ENCODE measurements around the gene TMEM140. TPM values are rescaled to one million over a fixed set of nuclear protein-coding genes. Genes with fewer than 3 reads are reported as not detected.

Gene TMEM140
- total RNA-seq, 2 donors from 2014 or later, result not detected

- TF ChIP-seq CTCF (conservative IDR thresholded peaks at IDR 0.05), result no peak
- Mint-ChIP-seq H3K4me1 (no peaks in the 10 kb centered on the region), H3K9me3 (no peaks in the 10 kb centered on the region), H3K36me3 (ENCODE audit: low read depth) (peaks cover 44% of the 10 kb centered on the region), H3K27me3 (ENCODE audit: insufficient read depth) (no peaks in the 10 kb centered on the region), H3K4me3 (no peak overlapping the region), H3K27ac (no peak overlapping the region)
- no peak overlapping the region for H3K27ac ChIP-seq (ENCODE audit: low read depth, low read length)
- peaks cover 21% of the 10 kb centered on the region for H3K36me3 ChIP-seq (ENCODE audit: control insufficient read depth, insufficient read depth, low read length)
- no peak for DNase-seq
- 93 to 98% methylated on average over 8 to 11 of the region's 11 CpGs for WGBS, 2 experiments (ENCODE audit: insufficient coverage in 1 of 2, insufficient read length in 1 of 2)
- no peaks in the 10 kb centered on the region for H3K27me3 ChIP-seq (ENCODE audit: control insufficient read depth, insufficient read depth, low read length, poor library complexity, severe bottlenecking)
- no peaks in the 10 kb centered on the region for H3K4me1 ChIP-seq (ENCODE audit: control insufficient read depth, insufficient read depth, low read length)
- H3K4me3 ChIP-seq (ENCODE audit: low read length), result no peak overlapping the region
- no peak overlapping the region for H3K9ac ChIP-seq (ENCODE audit: extremely low read depth, low read length, poor library complexity, severe bottlenecking)
- no peaks in the 10 kb centered on the region for H3K9me3 ChIP-seq (ENCODE audit: control insufficient read depth, low read length)
These were observed 45.2 kb downstream of the TMEM140 start for GRCh38 chr7:135192914-135193536.

- H3K36me3 Mint-ChIP-seq (ENCODE audit: low read depth), result peaks cover 42% of the 10 kb centered on the region
- WGBS, 2 experiments (ENCODE audit: insufficient coverage in 1 of 2, insufficient read length in 1 of 2), result 84 to 91% methylated on average over 6 to 10 of the region's 10 CpGs
- H3K27me3 Mint-ChIP-seq (ENCODE audit: insufficient read depth), result no peaks in the 10 kb centered on the region
- no peaks in the 10 kb centered on the region for H3K4me1 Mint-ChIP-seq
- Histone ChIP-seq H3K4me3 (ENCODE audit: low read length) (no peak overlapping the region), H3K4me1 (ENCODE audit: control insufficient read depth, insufficient read depth, low read length) (no peaks in the 10 kb centered on the region), H3K27ac (ENCODE audit: low read depth, low read length) (no peak overlapping the region), H3K9me3 (ENCODE audit: control insufficient read depth, low read length) (no peaks in the 10 kb centered on the region), H3K27me3 (ENCODE audit: control insufficient read depth, insufficient read depth, low read length, poor library complexity, severe bottlenecking) (no peaks in the 10 kb centered on the region), H3K9ac (ENCODE audit: extremely low read depth, low read length, poor library complexity, severe bottlenecking) (no peak overlapping the region), H3K36me3 (ENCODE audit: control insufficient read depth, insufficient read depth, low read length) (peaks cover 20% of the 10 kb centered on the region)
- no peak for DNase-seq
- no peak for TF ChIP-seq CTCF (conservative IDR thresholded peaks at IDR 0.05)
- H3K27ac Mint-ChIP-seq, result peak overlapping the region; percentile 17
- H3K9me3 Mint-ChIP-seq, result no peaks in the 10 kb centered on the region
- H3K4me3 Mint-ChIP-seq, result no peak overlapping the region
These were observed 45.8 kb downstream of the TMEM140 start for GRCh38 chr7:135193615-135194081.

DNA sequence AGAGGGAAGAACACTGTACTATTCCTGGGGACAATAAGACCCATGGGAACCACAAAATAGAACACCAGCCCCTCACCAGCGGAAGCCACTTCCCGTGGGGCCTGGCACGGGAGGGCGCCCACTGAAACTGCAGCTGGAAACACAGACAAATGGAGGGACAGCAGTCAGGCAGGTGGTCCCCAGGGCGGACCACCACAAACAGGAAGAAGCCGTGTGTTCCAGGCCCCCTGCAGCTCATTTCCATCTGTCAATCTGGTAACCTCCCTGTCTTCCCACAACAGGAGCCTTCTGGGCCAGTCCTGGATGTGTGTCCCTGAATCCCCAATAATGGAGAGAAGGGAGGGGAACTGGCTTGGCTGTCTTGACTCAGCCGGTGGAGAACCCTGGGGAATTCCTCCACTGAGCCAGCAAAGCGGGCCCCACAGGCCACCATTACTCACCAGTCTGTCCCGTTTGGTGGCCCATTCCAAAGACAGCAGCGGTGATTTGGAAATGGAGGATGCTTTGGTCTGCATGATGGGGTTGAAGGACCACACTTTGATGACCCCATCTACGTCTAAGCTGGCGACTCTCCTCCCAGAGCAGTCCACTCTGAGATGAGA is 46.7 kb downstream of the TMEM140 start:
- H3K9me3 Mint-ChIP-seq, result no peaks in the 10 kb centered on the region
- no peaks in the 10 kb centered on the region for H3K9me3 ChIP-seq (ENCODE audit: control insufficient read depth, low read length)
- H3K4me3 ChIP-seq (ENCODE audit: low read length), result no peak overlapping the region
- H3K4me1 Mint-ChIP-seq, result peaks cover 4% of the 10 kb centered on the region
- H3K27me3 ChIP-seq (ENCODE audit: control insufficient read depth, insufficient read depth, low read length, poor library complexity, severe bottlenecking), result no peaks in the 10 kb centered on the region
- TF ChIP-seq CTCF (conservative IDR thresholded peaks at IDR 0.05), result no peak
- WGBS, 2 experiments (ENCODE audit: insufficient coverage in 1 of 2, insufficient read length in 1 of 2), result 94 to 98% methylated on average over 8 to 12 of the region's 12 CpGs
- H3K9ac ChIP-seq (ENCODE audit: extremely low read depth, low read length, poor library complexity, severe bottlenecking), result no peak overlapping the region
- no peak overlapping the region for H3K4me3 Mint-ChIP-seq
- no peak overlapping the region for H3K27ac Mint-ChIP-seq
- H3K27ac ChIP-seq (ENCODE audit: low read depth, low read length), result no peak overlapping the region
- no peaks in the 10 kb centered on the region for H3K4me1 ChIP-seq (ENCODE audit: control insufficient read depth, insufficient read depth, low read length)
- H3K36me3 ChIP-seq (ENCODE audit: control insufficient read depth, insufficient read depth, low read length), result peaks cover 15% of the 10 kb centered on the region
- no peak for DNase-seq
- H3K27me3 Mint-ChIP-seq (ENCODE audit: insufficient read depth), result no peaks in the 10 kb centered on the region
- peaks cover 42% of the 10 kb centered on the region for H3K36me3 Mint-ChIP-seq (ENCODE audit: low read depth)
